ENCODE data around the gene SETDB1. TPM values are rescaled to one million over a fixed set of nuclear protein-coding genes. Genes with fewer than 3 reads are reported as not detected.
A peak's percentile ranks its signal among the peaks of the same experiment; 100 is the strongest.
"Not testable (repeated sequence)": the region's sequence is repeated elsewhere in the genome, so short reads cannot be mapped to it uniquely, and the experiment has no call there.

Gene SETDB1
- total RNA-seq, result 16.2 TPM
- long read RNA-seq, partial matches to known transcripts, result 0 of 4 reads
- long read RNA-seq, other reads (novel, unspliced or antisense), result 3 of 4 reads

DNA sequence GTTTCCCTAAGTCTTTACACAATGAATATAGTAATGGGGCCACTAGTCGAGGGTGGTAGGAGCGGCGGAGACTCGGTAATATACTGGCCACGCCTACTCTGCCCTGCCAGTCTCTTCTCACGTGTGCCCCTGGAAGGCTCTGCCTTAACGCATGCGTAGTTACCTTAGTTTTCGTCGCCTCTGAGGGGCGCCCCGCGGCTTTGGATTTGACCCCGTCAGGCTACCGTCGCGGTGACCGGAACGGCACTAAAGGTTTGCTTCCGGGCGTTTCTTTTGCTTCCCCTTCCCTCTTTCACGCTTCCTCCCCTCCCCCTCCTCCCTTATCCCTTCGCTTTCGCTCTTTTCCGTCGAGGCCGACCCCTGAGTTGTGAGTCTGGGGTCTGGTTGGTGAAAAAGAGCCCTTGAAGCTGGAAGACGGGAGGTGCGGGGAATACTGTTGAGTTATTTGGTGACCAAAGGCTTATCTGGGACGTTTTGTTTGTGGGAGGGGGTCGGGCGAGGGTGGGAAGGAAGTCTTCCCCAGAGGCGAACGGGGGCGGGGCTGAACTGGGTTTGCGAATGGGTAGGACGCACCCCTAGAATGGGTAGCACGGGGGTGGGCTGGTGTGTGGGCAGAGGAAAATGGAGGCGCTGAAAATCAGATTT, at the start of gene SETDB1:
Gene SETDB1, plus strand, starts transcription at position 267 of the 645 bp plus-strand sequence. CDS start 1,352 bp downstream, outside the sequence.
- intact Hi-C loops (cut with DNase I), result loop anchor here (5.0 to 10.0 kb wide), 3 partner anchors 46 to 91 kb away; partner anchors contain the start of genes ARNT and CERS2
- DNase-seq (ENCODE audit: missing footprints), result peak; percentile 97
- ATAC-seq, result peak; percentile 99

DNA sequence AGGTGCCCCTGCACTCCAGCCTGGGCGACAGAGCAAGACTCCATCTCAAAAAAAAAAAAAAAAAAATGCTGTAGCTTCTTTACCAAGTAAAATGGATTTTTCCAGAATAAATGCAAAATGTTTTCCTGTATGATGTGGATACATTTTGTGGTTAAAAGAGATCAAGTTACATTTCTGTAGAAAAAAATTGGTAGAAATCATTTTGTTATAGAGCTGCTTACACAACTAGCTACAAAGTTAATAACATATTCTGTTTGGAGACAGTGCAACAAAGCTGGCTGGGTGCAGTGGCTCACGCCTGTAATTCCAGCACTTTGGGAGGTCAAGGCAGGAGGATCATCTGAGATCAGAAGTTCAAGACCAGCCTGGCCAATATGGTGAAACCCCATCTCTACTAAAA, 47.2 kb upstream of the SETDB1 start:
- not testable (repeated sequence) for ATAC-seq; DNase-seq (ENCODE audit: missing footprints)
- intact Hi-C loops (cut with DNase I), result loop anchor here (5.0 to 10.0 kb wide), 3 partner anchors 48 to 266 kb away; partner anchors contain the start of genes CERS2, SEMA6C and SETDB1

DNA sequence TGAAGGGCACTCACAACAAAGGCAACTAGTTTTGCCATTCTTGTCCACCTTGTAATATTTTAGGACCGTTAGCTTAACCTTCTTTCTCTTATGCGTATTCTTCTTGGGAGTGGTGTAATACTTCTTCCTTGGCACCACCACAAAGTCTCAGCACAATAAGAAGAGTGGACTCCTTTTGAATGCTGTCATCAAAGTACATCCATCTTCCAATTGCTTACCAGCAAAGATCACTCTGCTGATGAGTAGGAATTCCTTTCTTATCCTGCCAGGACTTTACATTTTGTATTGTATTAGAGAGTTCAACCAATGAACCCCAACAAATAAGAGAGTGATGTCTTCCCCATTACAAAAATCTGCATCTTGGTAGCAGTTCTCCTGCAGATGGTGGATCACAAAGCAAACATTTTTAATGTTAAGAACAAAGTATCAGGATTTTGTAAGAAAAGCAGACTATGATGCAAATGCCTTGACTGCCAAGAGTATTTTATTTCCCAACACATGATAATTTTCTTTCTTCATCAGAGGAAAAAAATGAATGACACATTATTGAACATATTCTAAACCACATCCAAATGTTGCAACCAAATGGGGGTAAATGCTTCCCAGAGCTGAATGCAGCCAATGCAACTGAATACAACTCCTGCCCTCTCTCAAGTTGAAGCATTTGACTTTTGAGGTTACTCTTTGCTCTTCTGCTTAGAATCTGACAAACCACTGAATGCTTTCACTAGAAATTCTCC, 44.7 kb upstream of the SETDB1 start:
- peak; percentile 76 for ATAC-seq
- no peak for DNase-seq (ENCODE audit: missing footprints)
- intact Hi-C loops (cut with DNase I), result no loop called here

DNA sequence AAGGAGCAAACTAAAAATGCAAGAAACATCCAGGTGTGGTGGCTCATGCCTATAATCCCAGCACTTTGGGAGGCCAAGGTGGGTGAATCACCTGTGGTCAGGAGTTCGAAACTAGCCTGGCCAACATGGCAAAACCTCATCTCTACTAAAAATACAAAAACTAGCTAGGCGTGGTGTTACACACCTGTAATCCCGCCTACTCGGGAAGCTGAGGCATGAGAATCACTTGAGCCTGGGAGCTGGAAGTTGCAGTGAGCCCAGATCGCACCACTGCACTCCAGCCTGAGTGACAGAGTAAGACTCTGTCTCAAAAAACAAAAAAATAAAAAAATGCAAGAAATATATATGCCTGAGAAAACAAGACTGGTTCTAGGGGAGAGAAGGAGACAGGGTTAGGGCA, 43.0 kb upstream of the SETDB1 start:
- ATAC-seq; intact Hi-C loops (cut with DNase I); DNase-seq (ENCODE audit: missing footprints): not testable (repeated sequence)

DNA sequence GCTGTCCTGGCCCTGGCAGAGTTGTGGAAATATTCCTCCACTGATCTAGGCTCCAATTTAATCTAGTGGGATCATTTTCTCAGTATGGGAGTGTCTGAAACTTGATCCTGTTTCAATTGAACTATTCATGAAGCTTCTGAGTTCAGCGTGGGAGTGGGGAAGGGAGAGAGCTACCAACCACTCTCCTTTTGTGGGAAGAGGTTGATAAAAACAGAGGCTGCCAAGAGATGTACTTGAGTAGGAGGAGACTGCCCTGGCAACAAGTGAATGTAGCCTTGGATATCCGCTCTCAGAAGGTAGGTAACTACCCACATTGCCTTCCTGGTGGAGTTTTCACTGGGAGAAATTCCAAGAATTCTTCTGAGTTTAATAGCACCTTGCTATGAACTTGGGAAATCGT, 39.1 kb upstream of the SETDB1 start, which contains the start of gene CTXND2:
Gene CTXND2, plus strand, starts transcription at position 119 of the 400 bp plus-strand sequence. CDS start 25,179 bp downstream, outside the sequence.
- no peak for DNase-seq (ENCODE audit: missing footprints)
- intact Hi-C loops (cut with DNase I), result no loop called here
- no peak for ATAC-seq

DNA sequence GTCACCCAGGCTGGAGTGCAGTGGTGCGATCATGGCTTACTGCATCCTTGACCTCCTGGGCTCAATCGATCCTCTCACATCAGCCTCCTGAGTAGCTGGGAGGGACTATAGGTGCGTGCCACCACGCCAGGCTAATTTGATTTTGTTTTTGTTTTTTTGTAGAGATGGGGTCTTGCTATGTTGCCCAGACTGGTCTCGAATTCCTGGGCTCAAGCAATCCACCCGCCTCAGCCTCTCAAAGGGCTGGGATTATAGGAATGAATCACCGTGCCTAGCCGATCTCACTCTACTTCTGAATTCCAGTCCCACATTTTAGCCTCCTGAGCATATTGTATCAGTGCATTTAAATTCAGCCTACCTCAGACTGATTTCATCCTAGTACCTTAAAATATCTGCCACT, 37.4 kb upstream of the SETDB1 start:
- ATAC-seq (no peak), DNase-seq (ENCODE audit: missing footprints) (no peak)
- intact Hi-C loops (cut with DNase I), result no loop called here

DNA sequence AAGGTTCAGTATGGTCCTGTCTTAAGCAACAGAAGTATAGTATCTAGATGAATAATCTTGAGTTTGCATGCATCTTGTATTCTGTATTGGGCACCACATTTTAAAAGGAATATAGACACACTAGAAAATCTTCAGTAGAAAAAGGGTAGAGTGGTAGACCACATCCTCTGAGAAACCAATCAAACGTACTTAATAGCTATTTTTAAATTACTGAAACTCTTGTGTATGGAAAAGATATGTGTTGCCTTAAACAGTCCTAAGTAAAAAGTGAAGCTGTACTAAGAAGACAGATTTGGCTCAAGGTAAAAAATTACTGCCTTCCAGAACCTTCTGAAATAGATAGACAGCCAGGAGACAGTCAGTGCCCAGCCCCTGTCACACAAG, 36.1 kb upstream of the SETDB1 start:
- no peak for ATAC-seq
- intact Hi-C loops (cut with DNase I), result no loop called here

DNA sequence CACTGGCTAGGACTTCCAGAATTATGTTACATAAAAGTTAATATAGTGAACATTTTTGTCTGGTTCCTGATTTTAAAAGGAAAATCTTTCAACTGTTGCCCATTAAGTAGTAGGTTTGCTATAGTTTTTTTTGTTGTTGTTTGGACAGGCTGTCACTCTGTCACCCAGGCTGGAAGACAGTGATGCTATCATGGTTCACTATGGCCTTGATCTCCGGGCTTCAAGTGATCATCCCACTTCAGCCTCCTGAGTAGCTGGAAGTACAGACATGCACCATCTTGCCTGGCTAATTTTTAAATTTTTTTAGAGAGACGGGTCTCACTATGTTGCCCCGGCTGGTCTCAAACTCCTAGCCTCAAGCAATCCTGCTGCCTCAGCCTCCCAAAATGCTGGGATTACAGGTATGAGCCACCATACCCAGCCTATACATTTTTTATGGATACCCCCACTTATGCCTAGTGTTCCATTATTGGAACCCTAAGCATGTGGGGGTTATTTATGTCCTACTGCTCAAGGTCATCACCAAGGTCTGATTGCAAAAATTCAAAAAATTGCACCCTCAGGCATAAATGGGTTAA, 32.7 kb upstream of the SETDB1 start:
- ATAC-seq, result no peak
- DNase-seq (ENCODE audit: missing footprints), result no peak
- intact Hi-C loops (cut with DNase I), result no loop called here

More for the DNA sequence above, 36.1 kb upstream of the SETDB1 start:
- DNase-seq (ENCODE audit: missing footprints), result no peak

DNA sequence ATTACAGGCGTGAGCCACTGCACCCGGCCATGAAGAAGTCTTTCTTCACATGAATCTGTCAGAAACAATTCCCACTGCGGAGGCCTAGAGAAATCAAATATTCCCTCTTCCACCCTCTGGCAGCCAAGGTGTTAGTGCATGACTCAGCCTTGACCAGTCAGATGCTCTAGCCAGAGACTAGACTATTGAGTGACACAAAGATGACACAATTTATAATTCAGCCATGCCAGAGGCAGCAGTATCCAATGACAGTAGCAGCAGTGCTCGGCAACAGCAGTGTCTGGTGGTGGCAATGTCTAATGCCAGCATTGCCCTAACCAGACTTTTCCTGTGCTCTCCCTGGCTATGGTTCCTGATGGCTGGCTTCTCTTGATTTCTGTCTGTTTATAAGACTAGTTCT, 30.5 kb upstream of the SETDB1 start:
- intact Hi-C loops (cut with DNase I), result no loop called here
- ATAC-seq, result no peak
- DNase-seq (ENCODE audit: missing footprints), result no peak

DNA sequence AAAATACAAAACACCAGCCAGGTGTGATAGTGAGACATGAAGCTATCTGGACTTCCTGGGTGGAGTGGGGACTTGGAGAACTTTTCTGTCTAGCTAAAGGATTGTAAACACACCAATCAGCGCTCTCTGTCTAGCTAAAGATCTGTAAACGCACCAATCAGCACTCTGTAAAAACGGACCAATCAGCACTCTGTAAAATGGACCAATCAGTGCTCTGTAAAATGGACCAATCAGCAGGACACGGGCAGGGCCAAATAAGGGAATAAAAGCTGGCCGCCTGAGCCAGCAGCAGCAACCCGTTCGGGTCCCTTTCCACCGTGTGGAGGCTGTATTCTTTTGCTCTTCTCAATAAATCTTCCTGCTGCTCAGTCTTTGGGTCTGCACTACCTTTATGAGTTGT, 26.4 kb upstream of the SETDB1 start:
- intact Hi-C loops (cut with DNase I); ATAC-seq; DNase-seq (ENCODE audit: missing footprints): not testable (repeated sequence)

DNA sequence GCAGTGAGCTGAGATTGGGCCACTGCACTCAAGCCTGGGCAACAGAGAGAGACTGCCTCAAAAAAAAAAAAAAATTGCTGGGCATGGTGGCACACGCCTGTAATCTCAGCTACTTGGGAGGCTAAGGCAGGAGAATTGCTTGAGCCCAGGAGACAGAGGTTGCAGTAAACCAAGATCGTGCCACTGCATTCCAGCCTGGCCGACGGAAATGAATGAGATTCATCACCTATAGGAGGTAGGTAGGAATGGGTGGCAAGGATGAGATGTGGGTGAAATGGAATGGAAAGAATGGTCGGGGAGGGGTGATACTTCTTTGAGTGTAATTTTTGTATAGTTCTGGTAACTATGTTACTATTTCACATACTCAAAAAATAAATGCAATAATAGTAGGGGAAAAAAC, 23.8 kb upstream of the SETDB1 start:
- intact Hi-C loops (cut with DNase I), result no loop called here
- DNase-seq (ENCODE audit: missing footprints) (no peak), ATAC-seq (no peak)

DNA sequence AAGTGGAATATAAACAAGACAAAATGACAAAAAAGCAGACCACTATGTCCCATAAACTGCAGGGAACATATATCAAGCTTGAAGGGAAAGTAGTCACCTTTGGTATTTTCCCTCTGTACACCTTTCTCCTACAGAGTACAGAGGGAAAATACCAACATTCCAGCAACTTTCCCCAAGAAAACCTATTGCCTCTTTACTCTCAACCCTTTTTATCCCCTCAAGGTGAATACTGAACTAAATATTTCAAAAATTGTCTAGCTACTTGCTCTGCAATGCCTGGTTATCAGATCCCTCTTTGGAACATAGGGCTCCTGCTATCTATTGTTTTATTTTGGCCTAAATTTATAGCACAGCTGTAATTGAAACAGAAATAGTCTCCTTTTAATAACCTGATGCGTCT, 23.4 kb upstream of the SETDB1 start:
- no peak for ATAC-seq
- no peak for DNase-seq (ENCODE audit: missing footprints)
- intact Hi-C loops (cut with DNase I), result no loop called here

DNA sequence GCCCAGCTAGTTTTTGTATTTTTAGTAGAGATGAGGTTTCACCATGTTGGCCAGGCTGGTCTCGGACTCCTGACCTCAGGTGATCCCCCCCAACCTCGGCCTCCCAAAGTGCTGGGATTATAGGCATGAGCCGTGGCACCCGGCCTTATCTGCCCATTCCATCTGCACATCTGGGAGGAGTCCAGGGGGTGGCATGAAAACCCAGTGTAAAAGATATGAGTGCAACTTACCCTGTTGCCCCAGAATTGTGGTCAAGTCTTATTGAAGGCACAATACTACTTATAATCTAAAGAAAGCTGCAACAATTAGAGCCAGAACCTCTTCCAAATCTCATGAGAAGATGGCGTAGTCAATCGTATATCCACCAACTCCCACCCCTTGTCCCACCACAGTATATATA, 20.9 kb upstream of the SETDB1 start:
- ATAC-seq (no peak), DNase-seq (ENCODE audit: missing footprints) (no peak)
- intact Hi-C loops (cut with DNase I), result no loop called here

DNA sequence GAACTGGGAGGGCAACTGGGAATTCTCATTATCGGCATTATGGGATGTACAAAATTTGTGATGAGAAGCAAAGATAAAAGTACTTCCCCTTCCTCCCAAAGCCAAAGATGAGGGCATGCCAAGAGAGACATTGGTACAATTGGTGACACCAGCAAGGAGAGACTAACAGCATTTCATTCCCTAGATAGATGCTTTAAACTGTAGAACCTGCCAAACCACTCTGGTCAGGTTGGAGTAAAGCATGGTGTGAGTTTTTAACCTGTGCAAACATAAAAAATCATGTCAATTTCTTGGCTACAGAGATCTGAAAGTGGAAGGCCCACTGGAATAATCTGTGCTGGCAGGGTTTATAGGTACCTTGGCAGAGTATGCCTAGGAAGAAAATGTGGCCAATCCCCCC, 19.8 kb upstream of the SETDB1 start:
- ATAC-seq (no peak), DNase-seq (ENCODE audit: missing footprints) (no peak)
- intact Hi-C loops (cut with DNase I), result no loop called here

DNA sequence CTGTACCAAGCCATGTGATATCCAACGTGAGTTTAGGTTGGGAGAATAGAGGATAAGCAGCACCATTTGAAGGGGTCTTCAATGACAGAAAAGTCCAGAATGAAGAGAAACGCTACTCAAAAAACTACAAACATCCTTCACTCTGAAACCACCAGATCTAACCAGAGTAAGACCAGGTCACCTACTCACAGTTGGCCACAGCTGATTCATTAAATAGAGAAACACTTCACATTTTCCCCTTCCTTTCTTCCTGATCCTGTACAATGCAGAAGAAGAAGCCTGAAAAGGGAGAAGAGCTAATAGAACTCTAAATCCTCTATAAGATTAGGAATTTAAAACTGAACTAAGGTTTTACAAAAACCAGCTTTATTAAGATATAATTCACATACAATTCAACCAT, 19.4 kb upstream of the SETDB1 start:
- DNase-seq (ENCODE audit: missing footprints) (no peak), ATAC-seq (no peak)
- intact Hi-C loops (cut with DNase I), result no loop called here

DNA sequence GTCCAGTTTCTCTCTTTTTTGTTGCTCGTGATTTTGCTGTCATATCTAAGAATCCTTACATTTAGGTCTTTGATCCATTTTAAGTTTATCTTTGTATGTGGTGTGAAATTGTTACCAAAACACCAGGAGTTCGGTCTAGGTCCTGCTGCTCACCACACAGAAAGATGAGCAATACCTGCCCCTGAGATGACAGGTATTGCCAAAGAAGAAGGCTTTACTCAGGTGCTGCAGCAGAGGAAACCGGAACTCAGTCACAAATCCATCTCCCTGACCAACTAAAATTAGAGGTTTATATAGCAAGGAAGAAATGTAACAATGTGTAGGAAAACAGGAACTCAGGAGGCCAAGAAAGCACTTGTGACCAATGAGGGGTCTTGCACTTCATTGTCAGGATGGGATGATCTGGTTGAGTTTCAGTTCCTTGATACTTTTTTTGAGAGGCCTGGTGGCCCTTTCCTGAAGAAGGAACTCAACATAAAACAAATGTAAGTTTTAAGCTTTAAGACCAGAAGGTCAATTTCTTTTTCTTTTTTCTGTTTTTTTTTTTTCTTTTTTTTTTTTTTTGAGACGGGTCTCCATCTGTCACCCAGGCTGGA, 16.5 kb upstream of the SETDB1 start:
- ATAC-seq, result no peak
- no peak for DNase-seq (ENCODE audit: missing footprints)
- intact Hi-C loops (cut with DNase I), result no loop called here

DNA sequence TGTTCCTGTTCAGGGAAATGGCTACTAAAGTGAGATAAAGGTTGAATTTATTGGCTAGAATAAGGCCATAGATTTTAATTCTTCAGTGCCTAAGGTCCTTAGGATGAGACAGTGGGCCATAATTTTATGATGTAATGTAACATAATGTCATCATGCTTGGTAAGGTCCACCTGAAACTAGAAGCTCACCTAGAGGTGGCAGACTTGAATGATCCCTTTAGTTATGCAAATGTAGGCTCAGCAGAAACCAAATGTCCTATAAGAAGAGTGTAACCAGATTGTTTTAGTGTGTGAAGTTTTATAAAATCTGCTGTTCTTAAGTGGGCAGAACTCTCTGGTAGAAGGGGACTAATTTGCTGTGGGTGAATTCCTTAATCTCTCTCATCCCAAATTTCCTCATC, 13.5 kb upstream of the SETDB1 start:
- DNase-seq (ENCODE audit: missing footprints) (no peak), ATAC-seq (no peak)
- intact Hi-C loops (cut with DNase I), result no loop called here

DNA sequence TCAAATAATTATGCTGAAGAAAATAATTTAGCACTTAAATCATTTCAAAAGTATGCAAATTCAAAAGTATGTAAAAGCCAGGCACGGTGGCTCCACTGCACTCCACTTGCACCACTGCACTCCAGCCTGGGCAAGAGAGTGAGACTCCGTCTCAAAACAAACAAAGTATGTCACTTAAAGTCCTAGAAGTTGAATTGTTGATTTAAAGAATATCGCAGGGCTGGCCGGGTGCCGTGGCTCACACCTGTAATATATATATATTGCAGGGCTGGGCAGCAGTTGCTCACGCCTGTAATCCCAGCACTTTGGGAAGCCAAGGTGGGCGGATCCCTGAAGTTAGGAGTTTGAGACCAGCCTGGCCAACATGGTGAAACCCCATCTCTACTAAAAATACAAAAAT, 8.8 kb upstream of the SETDB1 start:
- ATAC-seq, result no peak
- intact Hi-C loops (cut with DNase I), result no loop called here
- no peak for DNase-seq (ENCODE audit: missing footprints)

DNA sequence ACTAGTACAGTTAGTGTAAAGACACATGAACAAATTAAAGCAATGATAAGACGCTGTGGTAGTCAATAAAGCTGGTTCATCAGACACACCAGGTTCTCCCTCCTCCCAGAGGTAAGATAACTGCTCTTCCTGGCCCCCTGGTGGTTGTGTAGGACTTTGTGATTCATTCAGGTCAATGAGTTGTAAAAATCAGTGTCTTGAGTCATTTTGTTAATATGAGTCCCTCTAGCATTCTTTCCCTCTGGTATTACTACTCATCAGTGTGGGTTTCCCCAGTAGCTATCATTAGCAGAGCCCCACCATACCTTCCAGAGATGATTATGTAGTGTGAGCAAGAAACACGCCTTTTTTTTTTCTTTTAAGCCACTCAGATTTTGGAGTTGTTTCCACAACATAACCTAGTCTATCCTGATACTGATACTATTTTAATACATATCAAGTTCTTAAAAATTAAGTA, 3.6 kb upstream of the SETDB1 start:
- ATAC-seq (no peak), DNase-seq (ENCODE audit: missing footprints) (no peak)
- intact Hi-C loops (cut with DNase I), result loop anchor here (10.0 kb wide), 1 partner anchor 88 kb away; no protein-coding TSS in a partner anchor
